ENCODE measurements around the gene TKTL1.
A peak's percentile ranks its signal among the peaks of the same experiment; 100 is the strongest.
"Not testable (repeated sequence)": the region's sequence is repeated elsewhere in the genome, so short reads cannot be mapped to it uniquely, and the experiment has no call there.

Gene TKTL1

GRCh38 chrX:154295664-154296310 lies at the start of gene TKTL1:
TKTL1 (plus strand) TSS chrX:154295795; CDS start chrX:154295860, 65 bp downstream.
- no peak for DNase-seq

GRCh38 chrX:154247377-154248045 lies 48.1 kb upstream of the TKTL1 start:
- DNase-seq = not testable (repeated sequence)

GRCh38 chrX:154248076-154248475 lies 47.5 kb upstream of the TKTL1 start:
- DNase-seq = not testable (repeated sequence)

GRCh38 chrX:154257282-154257681 lies 38.3 kb upstream of the TKTL1 start, which contains the start of gene OPN1MW3:
OPN1MW3 (plus strand) TSS chrX:154257582; CDS start chrX:154257620, 38 bp downstream.
- DNase-seq = not testable (repeated sequence)

GRCh38 chrX:154258711-154259110 lies 36.9 kb upstream of the TKTL1 start:
- not testable (repeated sequence) for DNase-seq

GRCh38 chrX:154263072-154263471 lies 32.5 kb upstream of the TKTL1 start:
- not testable (repeated sequence) for DNase-seq

GRCh38 chrX:154269245-154269644 lies 26.4 kb upstream of the TKTL1 start:
- not testable (repeated sequence) for DNase-seq

- DNase-seq = not testable (repeated sequence)
Measured at GRCh38 chrX:154284489-154285338, 10.9 kb upstream of the TKTL1 start.

GRCh38 chrX:154286406-154286805 lies 9.2 kb upstream of the TKTL1 start:
- DNase-seq = not testable (repeated sequence)

- no peak for DNase-seq
Measured at GRCh38 chrX:154294791-154295574, 612 bp upstream of the TKTL1 start, which contains the start of gene TEX28. TEX28 (minus strand) TSS chrX:154295124; CDS start chrX:154292117, 3,007 bp downstream.

- no peak for DNase-seq
Measured at GRCh38 chrX:154296731-154297130, 1.1 kb downstream of the TKTL1 start.

GRCh38 chrX:154298312-154298711 lies 2.7 kb downstream of the TKTL1 start:
- no peak for DNase-seq

GRCh38 chrX:154300816-154301215 lies 5.2 kb downstream of the TKTL1 start:
- DNase-seq = no peak

GRCh38 chrX:154302998-154303397 lies 7.4 kb downstream of the TKTL1 start:
- DNase-seq = not testable (repeated sequence)

- no peak for DNase-seq
Measured at GRCh38 chrX:154303476-154303875, 7.9 kb downstream of the TKTL1 start.

- DNase-seq = no peak
Measured at GRCh38 chrX:154304846-154305245, 9.3 kb downstream of the TKTL1 start.

GRCh38 chrX:154305541-154306205 lies 10.1 kb downstream of the TKTL1 start:
- DNase-seq = no peak

- no peak for DNase-seq
Measured at GRCh38 chrX:154307202-154307601, 11.6 kb downstream of the TKTL1 start.

GRCh38 chrX:154308108-154308946 lies 12.7 kb downstream of the TKTL1 start:
- peak; percentile 82 for DNase-seq

- no peak for DNase-seq
Measured at GRCh38 chrX:154309041-154309775, 13.6 kb downstream of the TKTL1 start.
